ENCODE data around the gene CCL14.

Gene CCL14

GRCh38 chr17:35936063-35936462 is 50.5 kb downstream of the CCL14 start:
- no peak for DNase-seq (ENCODE audit: low spot score)
- TF ChIP-seq CTCF (IDR thresholded peaks at IDR 0.05; ENCODE audit: extremely low read depth, insufficient read depth, missing control alignments): no peak
- in situ Hi-C loops (cut with MboI; ENCODE audit: low pct_unique_long_range_greater_than_20kb, low sequenced_read_pairs, unreplicated experiment): no loop called here

- in situ Hi-C loops (cut with MboI; ENCODE audit: low pct_unique_long_range_greater_than_20kb, low sequenced_read_pairs, unreplicated experiment): no loop called here
- TF ChIP-seq CTCF (IDR thresholded peaks at IDR 0.05; ENCODE audit: extremely low read depth, insufficient read depth, missing control alignments): no peak
- DNase-seq (ENCODE audit: low spot score): no peak
Measured at GRCh38 chr17:35934760-35935159, 51.8 kb downstream of the CCL14 start.

Measured in GM13977 (cell line).